Measurements from ENCODE around the gene KLF2.

KLF2 gene

DNA sequence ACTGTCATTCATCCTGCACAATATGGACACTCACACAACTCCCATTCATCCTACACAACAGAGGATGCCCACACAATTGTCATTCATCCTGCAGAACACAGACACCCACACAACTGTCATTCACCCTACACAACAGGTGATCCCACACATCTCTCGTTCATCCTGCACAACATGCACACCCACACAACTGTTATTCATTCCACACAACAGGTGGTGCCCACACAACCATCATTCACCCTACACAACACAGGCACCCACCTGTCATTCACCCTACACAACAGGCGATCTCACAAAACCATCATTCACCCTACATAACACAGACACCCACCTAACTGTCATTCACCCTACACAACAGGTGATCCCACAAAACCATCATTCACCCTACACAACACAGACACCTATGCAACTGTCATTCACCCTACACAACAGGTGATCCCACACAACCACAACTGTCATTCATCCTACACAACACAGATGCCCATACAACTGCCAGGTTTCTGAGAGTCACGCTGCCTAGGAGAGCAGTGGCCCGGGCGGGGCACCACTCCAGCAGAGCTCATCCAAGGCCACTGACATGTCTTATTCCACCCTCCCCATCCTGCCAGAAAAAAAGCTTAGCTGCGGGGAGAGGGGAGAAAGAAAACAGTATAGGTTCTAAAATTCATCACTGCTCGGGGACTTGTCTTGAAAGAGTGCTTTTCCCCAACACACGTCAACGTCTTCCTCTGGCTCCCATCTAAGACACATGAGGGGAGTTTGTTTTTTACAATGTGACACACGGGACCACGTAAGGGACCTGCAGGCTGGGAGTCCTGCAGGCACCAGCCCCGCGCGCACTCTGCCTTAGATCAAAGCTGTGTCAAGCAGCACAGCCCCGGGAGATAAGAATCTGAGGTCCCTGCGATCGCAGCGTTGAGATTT, 44.0 kb downstream of the KLF2 start:
- DNase-seq (ENCODE audit: low read depth), result no peak
- H3K4me3 ChIP-seq (ENCODE audit: low read depth, low read length), result no peak overlapping the region
- TF ChIP-seq, protein P1, sequence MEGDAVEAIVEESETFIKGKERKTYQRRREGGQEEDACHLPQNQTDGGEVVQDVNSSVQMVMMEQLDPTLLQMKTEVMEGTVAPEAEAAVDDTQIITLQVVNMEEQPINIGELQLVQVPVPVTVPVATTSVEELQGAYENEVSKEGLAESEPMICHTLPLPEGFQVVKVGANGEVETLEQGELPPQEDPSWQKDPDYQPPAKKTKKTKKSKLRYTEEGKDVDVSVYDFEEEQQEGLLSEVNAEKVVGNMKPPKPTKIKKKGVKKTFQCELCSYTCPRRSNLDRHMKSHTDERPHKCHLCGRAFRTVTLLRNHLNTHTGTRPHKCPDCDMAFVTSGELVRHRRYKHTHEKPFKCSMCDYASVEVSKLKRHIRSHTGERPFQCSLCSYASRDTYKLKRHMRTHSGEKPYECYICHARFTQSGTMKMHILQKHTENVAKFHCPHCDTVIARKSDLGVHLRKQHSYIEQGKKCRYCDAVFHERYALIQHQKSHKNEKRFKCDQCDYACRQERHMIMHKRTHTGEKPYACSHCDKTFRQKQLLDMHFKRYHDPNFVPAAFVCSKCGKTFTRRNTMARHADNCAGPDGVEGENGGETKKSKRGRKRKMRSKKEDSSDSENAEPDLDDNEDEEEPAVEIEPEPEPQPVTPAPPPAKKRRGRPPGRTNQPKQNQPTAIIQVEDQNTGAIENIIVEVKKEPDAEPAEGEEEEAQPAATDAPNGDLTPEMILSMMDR (IDR thresholded peaks at IDR 0.05; ENCODE audit: control insufficient read depth, extremely low read depth, insufficient read depth), result no peak

DNA sequence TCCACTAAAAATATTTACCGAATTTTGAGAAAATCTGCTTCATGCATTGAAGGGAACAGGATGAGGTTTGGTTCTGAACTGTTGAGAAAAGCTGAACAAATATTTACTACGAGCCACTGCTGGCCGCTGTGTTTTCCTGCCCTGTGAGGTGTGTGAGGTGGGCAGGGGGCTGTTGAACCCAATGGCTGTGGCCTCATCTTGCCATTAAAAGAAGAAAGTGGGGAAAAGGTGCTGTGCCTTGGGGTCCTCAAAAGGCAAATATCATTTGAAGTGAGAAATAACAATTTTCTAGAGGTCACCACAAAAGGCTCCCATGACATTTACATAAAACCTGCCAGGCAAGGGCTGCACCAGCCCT, 44.7 kb downstream of the KLF2 start:
- DNase-seq (ENCODE audit: low read depth), result no peak
- TF ChIP-seq, protein P1 (IDR thresholded peaks at IDR 0.05; ENCODE audit: control insufficient read depth, extremely low read depth, insufficient read depth), result no peak
- no peak overlapping the region for H3K4me3 ChIP-seq (ENCODE audit: low read depth, low read length)

DNA sequence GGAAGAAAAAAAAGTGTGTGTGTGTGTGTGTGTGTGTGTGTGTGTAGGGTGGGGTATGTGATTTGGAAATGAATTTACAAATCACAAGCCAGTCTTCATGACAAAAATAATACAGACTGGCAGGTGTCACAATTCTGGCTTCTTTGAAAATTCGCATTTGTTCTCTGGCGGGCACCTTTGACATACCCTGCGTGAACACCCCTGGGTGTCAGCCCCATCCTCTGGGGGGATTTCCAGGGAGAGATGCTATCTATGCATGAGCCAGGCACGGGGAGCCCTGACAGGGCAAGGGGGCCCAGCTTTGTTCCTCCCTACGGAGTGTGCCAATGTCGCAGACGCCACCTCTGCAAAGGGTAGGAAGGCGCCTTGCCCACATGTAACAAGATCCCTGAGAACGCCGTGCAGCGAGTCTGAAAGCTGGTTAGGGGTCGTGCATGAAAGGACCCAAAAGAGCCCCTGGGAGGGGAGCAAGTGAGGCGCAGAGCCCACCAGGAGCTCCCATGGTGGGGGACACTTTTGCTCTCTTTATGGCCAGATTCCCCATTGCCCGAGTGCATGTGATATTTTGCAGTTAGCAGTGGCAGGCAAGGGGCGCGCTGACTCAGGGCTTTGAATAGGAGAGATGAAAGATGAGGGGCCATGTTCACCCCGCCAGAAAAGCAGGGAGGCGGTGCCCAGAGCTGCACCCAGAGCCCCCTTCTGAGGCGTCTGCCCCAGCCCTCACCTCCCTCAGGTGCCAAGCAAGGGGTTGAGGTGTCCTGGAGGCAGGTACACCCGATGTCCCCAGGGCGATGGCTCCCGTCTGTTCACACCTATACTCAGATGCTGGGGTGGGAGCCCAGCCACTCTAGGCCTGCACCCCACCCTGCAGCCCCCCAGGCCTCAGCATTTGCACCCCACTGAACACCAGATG, 45.3 kb downstream of the KLF2 start:
- DNase-seq (ENCODE audit: low read depth), result no peak
- TF ChIP-seq, protein P1 (IDR thresholded peaks at IDR 0.05; ENCODE audit: control insufficient read depth, extremely low read depth, insufficient read depth), result no peak

DNA sequence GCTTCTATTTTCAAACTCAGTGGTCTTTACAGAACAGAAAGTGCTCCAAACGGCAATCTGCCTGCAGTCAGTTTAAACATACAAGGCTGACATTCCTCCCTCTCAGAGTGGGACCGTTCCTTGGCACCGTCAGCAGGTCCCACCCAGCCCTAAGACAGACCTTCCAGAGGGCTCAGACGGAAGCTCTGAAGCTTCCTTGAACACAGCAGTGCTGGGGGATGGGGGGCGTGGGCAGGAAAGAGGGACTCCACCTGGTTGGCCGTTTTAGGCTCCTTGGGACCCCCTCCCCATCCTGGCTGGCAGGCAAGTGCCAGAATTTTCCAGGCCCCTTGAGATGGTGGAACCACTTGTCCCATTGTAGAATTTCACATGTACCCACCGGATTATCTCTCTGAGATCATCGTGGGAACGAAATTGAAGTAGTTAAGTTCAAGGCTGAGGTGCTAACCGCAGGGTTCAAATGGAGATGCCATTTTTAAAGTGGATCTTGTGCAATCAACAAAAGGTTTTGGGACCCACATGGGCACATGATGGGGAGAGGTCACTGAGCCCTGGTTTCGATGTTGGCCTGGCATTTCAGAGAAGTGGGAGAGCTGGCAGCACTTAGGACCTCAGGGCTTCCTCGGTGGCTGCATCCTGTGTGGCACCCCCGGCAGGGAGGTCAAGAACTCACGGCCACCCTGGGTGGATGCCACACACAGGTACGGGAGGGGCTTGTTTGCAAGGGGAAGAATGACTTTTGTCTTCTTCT, 46.2 kb downstream of the KLF2 start:
- TF ChIP-seq, protein P1 (IDR thresholded peaks at IDR 0.05; ENCODE audit: control insufficient read depth, extremely low read depth, insufficient read depth), result no peak
- H3K4me3 ChIP-seq (ENCODE audit: low read depth, low read length), result no peak overlapping the region
- no peak for DNase-seq (ENCODE audit: low read depth)

More for the DNA sequence above, 45.3 kb downstream of the KLF2 start:
- no peak overlapping the region for H3K4me3 ChIP-seq (ENCODE audit: low read depth, low read length)

- H3K4me3 ChIP-seq (ENCODE audit: low read depth, low read length), result no peak overlapping the region
- TF ChIP-seq, protein P1 (IDR thresholded peaks at IDR 0.05; ENCODE audit: control insufficient read depth, extremely low read depth, insufficient read depth), result no peak
- no peak for DNase-seq (ENCODE audit: low read depth)
Observed at GRCh38 chr19:16371540-16371986, 46.9 kb downstream of the KLF2 start.

All from LNCaP clone FGC (cell line).